HG03039 (cell line): ENCODE measurements around the gene MBLAC1.

Experiments
- ATAC-seq: cut with Tn5 transposase; IDR thresholded peaks from one replicate; pipeline ENCODE4 v1.9.1; 2021; ENCODE audit warnings: mild to moderate bottlenecking, moderate library complexity; ENCODE audit not compliant: unreplicated experiment

Gene MBLAC1

DNA sequence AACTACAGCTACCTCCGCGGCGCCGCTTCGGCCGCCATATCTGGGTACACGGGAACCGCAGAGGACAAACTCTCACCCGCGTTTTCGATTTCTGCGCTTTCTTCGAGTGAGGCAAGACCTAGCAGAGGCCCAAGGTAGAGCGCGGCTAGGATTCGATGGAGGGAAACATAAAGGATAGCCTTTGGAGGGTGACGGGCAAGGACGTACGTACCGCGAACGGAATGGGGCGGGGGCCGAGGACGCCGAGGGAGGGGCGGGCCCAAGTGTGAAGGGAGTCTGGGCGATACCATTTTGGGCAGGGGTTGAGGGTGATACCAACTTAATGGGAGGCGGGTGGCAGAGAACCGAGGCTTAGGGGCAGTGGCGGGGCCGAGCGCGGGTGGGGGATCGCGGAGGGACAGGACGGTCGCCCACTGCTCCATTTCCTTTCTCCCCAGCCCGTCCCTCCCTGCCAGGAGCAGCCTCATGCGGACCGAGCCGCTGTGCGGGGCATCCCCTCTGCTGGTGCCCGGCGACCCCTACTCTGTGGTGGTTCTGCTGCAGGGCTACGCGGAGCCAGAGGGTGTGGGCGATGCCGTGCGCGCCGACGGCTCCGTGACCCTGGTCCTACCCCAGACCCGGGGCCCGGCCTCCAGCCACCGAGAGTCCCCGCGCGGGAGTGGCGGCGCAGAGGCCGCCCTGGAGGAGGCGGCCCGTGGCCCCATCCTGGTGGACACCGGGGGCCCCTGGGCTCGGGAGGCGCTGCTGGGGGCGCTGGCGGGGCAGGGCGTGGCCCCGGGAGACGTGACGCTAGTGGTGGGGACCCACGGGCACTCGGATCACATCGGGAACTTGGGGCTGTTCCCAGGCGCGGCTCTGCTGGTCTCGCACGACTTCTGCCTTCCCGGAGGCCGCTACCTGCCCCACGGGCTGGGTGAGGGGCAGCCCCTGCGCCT lies at the start of gene MBLAC1:
MBLAC1 (plus strand) TSS at position 37 of the 935 bp plus-strand sequence; CDS start at position 466, 429 bp downstream.
- ATAC-seq = peak; percentile 62

DNA sequence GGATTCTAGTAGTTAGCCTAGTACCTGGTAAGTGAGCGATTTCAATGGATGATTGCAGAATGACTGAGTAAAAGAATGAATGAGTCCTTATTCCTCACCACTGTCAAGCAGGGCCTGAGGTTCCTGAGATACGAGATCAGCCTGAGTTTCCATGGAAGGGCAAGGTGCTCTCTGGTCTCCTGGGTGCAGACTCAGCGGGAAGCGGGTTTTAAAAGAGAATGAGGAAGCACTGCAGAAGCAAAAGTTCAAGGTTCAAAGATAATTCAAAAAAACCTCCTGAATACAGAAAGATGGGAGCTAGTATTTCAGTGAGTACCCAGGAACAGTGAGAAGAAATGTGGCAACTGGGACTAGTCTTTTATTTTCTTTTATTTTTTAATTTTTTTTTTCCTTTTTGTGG lies 49.6 kb upstream of the MBLAC1 start:
- ATAC-seq = no peak

- ATAC-seq = no peak
Observed at GRCh38 chr7:100079024-100079560, 47.7 kb upstream of the MBLAC1 start.

DNA sequence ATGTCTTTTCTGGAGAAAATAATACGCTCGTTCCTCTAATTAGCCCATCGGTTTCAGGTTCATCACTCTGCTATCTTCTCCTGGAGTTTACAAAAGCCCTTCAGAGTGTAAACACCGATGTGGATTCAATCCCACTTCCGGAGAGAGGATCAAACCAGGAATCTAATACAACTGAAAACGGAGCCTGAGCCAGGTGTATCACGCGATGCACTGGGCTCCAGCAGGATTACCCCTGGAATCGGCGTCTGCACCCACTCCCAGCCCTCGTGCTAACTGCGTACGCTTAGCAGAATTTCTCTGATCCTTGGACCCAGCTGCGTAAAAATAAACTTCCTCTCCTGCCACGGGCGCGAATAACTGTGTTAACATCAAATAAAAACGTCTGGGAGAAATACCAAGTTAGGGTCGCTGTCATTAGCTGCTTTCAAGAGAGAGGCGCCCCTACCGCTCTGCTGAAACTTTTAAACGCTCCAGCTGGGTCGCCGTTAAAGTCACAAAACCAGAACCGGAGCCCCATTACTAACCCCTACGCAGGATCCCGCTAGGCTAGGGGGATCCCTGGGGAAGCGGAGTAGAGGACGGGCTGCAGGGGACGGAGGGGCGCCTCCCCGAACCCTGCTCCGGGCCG lies 45.7 kb upstream of the MBLAC1 start:
- no peak for ATAC-seq

DNA sequence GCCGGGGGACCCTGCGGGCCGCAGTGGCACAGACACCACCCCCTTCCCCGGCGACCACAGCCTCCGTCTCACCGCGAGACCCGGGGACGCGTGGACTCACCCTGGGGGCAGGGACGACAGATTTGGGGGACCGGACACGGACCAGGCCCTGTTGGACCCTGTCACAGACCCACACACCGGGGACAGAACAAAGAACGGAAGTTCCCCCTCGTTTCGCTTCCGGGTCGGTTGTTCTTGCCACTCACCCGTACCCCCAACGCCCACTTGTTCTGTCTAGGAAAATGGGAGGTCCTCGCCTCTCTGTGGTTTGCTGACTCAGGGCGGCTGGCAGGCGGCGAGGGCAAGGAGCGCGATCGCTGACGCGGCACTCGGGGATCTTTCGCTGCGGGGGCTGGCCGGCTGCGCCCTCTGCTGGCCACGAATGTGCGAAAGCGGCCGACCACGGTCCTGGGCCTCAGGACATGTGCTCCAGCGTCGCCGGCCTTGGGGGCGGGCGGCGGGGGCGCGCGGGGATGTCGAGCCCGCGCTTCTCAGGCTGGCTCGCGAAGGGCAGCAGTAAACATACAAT lies 45.1 kb upstream of the MBLAC1 start, which contains the start of gene ZNF3:
ZNF3 (minus strand) TSS at position 189 of the 568 bp plus-strand sequence. CDS start 4,366 bp downstream, outside the sequence.
- ATAC-seq = peak; percentile 78

DNA sequence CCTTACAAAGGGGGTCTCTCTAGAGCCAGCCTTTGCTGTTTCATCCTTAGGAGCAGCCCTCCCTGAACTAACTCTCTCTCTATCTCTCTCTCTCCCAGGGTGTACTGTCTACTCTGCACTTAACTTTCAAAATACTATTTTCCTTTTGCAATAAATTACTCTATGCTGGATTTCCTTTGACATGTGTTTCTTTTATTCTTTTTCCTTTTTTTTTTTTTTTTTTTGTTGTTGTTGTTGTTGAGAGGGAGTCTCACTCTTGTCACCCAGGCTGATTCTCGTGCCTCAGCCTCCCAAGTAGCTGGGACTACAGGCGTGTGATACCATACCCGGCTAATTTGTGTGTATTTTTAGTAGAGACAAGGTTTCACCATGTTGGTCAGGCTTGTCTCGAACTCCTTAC lies 43.8 kb upstream of the MBLAC1 start:
- ATAC-seq = peak; percentile 0

DNA sequence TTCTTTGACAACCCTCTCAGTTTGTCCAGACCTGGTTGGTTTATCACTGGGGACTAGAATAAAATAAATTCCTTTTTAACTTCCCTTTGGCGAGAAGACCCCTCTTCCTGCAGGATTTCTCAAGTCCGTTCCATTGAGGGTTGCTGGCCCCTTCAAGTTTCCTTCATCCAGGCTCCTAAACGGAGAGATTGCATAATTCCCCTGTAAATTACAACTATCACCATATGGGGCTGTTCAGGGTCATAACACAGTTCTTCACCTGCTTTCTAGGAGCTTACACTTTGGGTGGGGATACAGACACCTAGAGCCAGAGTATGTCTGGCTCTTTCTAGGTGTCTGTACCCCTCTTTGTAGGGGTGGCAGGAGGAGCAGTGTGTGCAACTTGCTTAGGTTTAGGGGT lies 41.3 kb upstream of the MBLAC1 start:
- ATAC-seq = no peak

DNA sequence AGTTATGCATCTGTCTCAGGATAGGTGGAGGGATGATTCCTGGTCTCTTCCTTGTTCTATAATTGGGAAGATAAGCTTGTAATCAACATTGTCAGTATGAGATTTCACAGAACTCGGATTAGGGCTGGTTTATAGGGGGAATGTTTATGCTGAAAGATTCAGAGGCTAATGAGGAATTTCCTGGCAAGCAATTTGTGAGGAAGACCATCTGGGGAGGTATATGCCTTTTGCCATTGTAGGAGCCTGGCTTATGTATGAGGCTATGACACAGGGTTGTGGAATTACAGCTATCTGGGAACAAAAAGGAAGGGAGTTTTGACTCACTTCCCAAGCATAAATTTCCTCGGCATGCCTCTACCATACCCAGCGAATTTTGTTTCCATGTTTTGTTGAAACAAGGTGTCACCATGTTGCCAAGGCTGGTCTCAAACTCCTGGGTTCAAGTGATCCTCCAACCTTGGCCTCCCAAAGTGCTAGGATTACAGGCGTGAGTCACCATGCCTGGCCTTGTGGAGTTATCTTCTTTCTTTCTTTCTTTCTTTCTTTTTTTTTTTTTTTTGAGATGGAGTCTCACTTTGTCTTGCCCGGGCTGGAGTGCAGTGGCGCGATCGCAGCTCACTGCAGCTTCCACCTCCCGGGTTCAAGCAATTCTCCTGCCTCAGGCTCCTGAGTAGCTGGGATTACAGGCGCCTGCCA lies 39.6 kb upstream of the MBLAC1 start:
- no peak for ATAC-seq

- ATAC-seq = no peak
Observed at GRCh38 chr7:100088095-100088620, 38.6 kb upstream of the MBLAC1 start.

- peak; percentile 52 for ATAC-seq
Observed at GRCh38 chr7:100088621-100089457, 37.9 kb upstream of the MBLAC1 start, which contains the start of gene COPS6. COPS6 (plus strand) TSS chr7:100088969; CDS start chr7:100088991, 22 bp downstream.

- ATAC-seq = no peak
Observed at GRCh38 chr7:100089458-100090196, 37.1 kb upstream of the MBLAC1 start.

GRCh38 chr7:100090527-100091410 lies 36.0 kb upstream of the MBLAC1 start:
- no peak for ATAC-seq

DNA sequence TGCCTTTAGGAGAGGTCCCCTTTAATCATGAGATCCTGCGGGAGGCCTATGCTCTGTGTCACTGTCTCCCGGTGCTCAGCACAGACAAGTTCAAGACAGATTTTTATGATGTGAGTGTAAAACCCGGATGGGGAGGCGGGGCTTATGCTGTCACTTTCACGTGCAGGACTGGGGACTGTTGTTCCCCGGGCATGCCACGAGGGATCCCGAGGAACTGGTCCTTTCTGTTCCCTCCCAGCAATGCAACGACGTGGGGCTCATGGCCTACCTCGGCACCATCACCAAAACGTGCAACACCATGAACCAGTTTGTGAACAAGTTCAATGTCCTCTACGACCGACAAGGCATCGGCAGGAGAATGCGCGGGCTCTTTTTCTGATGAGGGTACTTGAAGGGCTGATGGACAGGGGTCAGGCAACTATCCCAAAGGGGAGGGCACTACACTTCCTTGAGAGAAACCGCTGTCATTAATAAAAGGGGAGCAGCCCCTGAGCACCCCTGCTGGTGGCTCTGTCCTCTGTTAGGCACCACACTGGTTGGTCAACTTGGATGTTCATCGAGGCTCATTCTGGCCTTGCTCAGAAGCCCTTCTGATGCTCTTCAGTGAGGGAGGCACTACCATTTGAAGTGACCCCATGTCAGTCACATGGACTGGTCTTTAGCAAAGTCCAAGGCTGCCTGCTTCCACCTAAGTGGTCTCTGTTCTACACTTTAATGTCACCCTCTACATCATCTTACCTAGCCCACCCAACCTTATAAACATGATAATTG lies 35.2 kb upstream of the MBLAC1 start:
- no peak for ATAC-seq

GRCh38 chr7:100093054-100093453 lies 33.7 kb upstream of the MBLAC1 start:
- ATAC-seq = no peak

GRCh38 chr7:100093498-100093897 lies 33.3 kb upstream of the MBLAC1 start:
- no peak for ATAC-seq

DNA sequence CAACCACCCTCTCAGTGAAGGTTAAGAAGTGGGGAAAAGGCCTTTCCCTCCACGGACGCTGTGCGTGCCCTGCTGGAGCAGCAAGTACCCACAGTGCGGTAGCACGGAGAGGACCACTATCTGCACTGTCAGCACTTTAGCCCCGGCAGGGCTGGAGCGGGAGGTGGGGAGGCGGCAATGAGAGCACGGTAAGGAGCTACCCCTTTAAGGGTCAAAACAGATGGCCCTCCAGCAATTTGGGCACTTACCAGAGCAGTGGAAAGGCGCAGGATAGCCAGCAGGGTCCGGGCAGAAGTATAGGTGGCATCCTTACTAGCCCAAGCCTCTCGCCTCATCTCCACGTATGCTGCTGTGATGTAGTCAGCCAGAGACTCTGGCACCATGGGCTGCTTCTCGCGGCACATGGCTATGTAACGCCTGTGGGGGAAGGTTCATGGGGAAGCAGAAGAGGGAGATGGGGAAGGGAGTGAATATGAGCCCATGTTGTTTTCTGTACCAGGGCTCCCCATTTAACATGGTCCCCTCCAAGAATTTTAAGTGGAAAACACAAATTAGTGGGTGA lies 32.8 kb upstream of the MBLAC1 start:
- no peak for ATAC-seq

- no peak for ATAC-seq
Observed at GRCh38 chr7:100095289-100095688, 31.5 kb upstream of the MBLAC1 start.
